Liver (tissue), 9 donors: ENCODE measurements around the gene GPR146. TPM values are rescaled to one million over a fixed set of nuclear protein-coding genes. Genes with fewer than 3 reads are reported as not detected.

ENCODE experiments used
- DNase-seq: peaks from one replicate; pipeline ENCODE4 v3.0.0-alpha.2; 2017; ENCODE audit warnings: low spot score
- H3K27ac ChIP-seq, 2 donors: one replicate each; pipeline ENCODE4 v1.7.0; 2013; ENCODE audit warnings: inconsistent platforms in 2 of 2, low read length in 2 of 2, control low read depth in 1 of 2, low read depth in 1 of 2, mild to moderate bottlenecking in 1 of 2
- H3K27me3 ChIP-seq, 4 donors: one replicate each; pipeline versions ENCODE4 v1.6.1 to v1.7.0; 2013; ENCODE audit warnings: low read length in 3 of 4, inconsistent platforms in 1 of 4, mild to moderate bottlenecking in 1 of 4, moderate library complexity in 1 of 4; ENCODE audit not compliant: control insufficient read depth in 4 of 4, insufficient read depth in 4 of 4
- H3K36me3 ChIP-seq, 4 donors: one replicate each; pipeline versions ENCODE4 v1.6.1 to v1.7.0; 2013; ENCODE audit warnings: low read length in 3 of 4, mild to moderate bottlenecking in 3 of 4, low read depth in 1 of 4, moderate library complexity in 1 of 4; ENCODE audit not compliant: control insufficient read depth in 4 of 4, insufficient read depth in 3 of 4
- H3K4me1 ChIP-seq, 4 donors: one replicate each; pipeline versions ENCODE4 v1.6.1 to v1.7.0; 2013; ENCODE audit warnings: low read length in 3 of 4, mild to moderate bottlenecking in 3 of 4, moderate library complexity in 1 of 4; ENCODE audit not compliant: control insufficient read depth in 4 of 4, insufficient read depth in 4 of 4
- H3K4me3 ChIP-seq, 3 donors: one replicate each; pipeline versions ENCODE4 v1.6.1 to v1.7.0; 2013; ENCODE audit warnings: low read length in 3 of 3, control low read depth in 1 of 3, low read depth in 1 of 3, mild to moderate bottlenecking in 1 of 3
- H3K9ac ChIP-seq, 2 donors: one replicate each; pipeline ENCODE4 v1.7.0; 2013; ENCODE audit warnings: low read length in 2 of 2, mild to moderate bottlenecking in 2 of 2, moderate library complexity in 2 of 2, control low read depth in 1 of 2, low read depth in 1 of 2
- H3K9me3 ChIP-seq, 4 donors: one replicate each; pipeline versions ENCODE4 v1.6.1 to v1.7.0; 2013; ENCODE audit warnings: low read length in 3 of 4; ENCODE audit not compliant: control insufficient read depth in 4 of 4
- EGR1 ChIP-seq, 2 donors: IDR thresholded peaks; 2 replicates each; pipeline ENCODE4 v1.6.1; 2016 to 2018; ENCODE audit warnings: antibody characterized with exemption in 2 of 2, low read depth in 2 of 2
- FOXA1 ChIP-seq: IDR thresholded peaks from 2 replicates; pipeline ENCODE4 v1.6.1; 2016; ENCODE audit warnings: antibody characterized with exemption
- FOXA2 ChIP-seq: IDR thresholded peaks from 2 replicates; pipeline ENCODE4 v1.6.1; 2016; ENCODE audit warnings: antibody characterized with exemption
- GABPA ChIP-seq, 2 donors: IDR thresholded peaks in 1 of 2; conservative IDR thresholded peaks in 1 of 2; 2 replicates each; pipeline ENCODE4 v1.6.1; 2016; ENCODE audit warnings: antibody characterized with exemption in 2 of 2, mild to moderate bottlenecking in 1 of 2, moderate library complexity in 1 of 2
- HNF4A ChIP-seq, 2 donors: conservative IDR thresholded peaks; 2 replicates each; pipeline ENCODE4 v1.6.1; 2016; ENCODE audit warnings: antibody characterized with exemption in 2 of 2, mild to moderate bottlenecking in 2 of 2
- HNF4G ChIP-seq: IDR thresholded peaks from 2 replicates; pipeline ENCODE4 v1.6.1; 2016; ENCODE audit warnings: antibody characterized with exemption
- JUND ChIP-seq, 2 donors: IDR thresholded peaks; 2 replicates each; pipeline ENCODE4 v1.6.1; 2016; ENCODE audit warnings: antibody characterized with exemption in 2 of 2
- NR2F2 ChIP-seq: IDR thresholded peaks from 2 replicates; pipeline ENCODE4 v1.6.1; 2016; ENCODE audit warnings: antibody characterized with exemption
- RAD21 ChIP-seq, 2 donors: IDR thresholded peaks; 2 replicates each; pipeline ENCODE4 v1.6.1; 2016; ENCODE audit warnings: antibody characterized with exemption in 2 of 2, mild to moderate bottlenecking in 2 of 2
- REST ChIP-seq: IDR thresholded peaks from 2 replicates; pipeline ENCODE4 v1.6.1; 2016; ENCODE audit warnings: antibody characterized with exemption, mild to moderate bottlenecking
- RXRA ChIP-seq, 2 donors: IDR thresholded peaks; 2 replicates each; pipeline ENCODE4 v1.6.1; 2017 to 2018; ENCODE audit warnings: antibody characterized with exemption in 2 of 2, mild to moderate bottlenecking in 1 of 2
- SP1 ChIP-seq: IDR thresholded peaks from 2 replicates; pipeline ENCODE4 v1.6.1; 2018; ENCODE audit warnings: antibody characterized with exemption, mild to moderate bottlenecking
- ZBTB33 ChIP-seq: IDR thresholded peaks from 2 replicates; pipeline ENCODE4 v1.6.1; 2016; ENCODE audit warnings: antibody characterized with exemption
- WGBS: extraction: QIAGEN DNeasy Blood & Tissue Kit; methylation state at CpG from one replicate; pipeline ENCODE4 v1.1.7; 2013; 5-methylcytosine and 5-hydroxymethylcytosine counted together
- polyA plus RNA-seq, 2 donors: library from polyadenylated mRNA; stranded (reverse) in 1 of 2; unstranded in 1 of 2; fragments of 200-250 nt in 1 of 2; fragments of >200 nt in 1 of 2; fragmentation: Nextera tagmentation in 1 of 2; extraction: Ambion mirVana in 1 of 2; gene quantifications; one replicate each; pipeline versions ENCODE4 v1.2.1 to v1.2.3, GENCODE V29; 2013 to 2015
- total RNA-seq, 2 donors: library from RNA; depleted of rRNA; stranded (reverse); fragments of >200 nt; gene quantifications; one replicate each; pipeline ENCODE4 v1.2.3, GENCODE V29; 2014
- TF ChIP-seq, protein P1 (sequence below): IDR thresholded peaks from 2 replicates; pipeline ENCODE4 v1.6.1; 2016; ENCODE audit warnings: antibody characterized with exemption
- TF ChIP-seq, protein P2 (sequence below): IDR thresholded peaks from 2 replicates; pipeline ENCODE4 v1.6.1; 2016; ENCODE audit warnings: antibody characterized with exemption
- donor health status: healthy.
- donor health status: healthy.
- donor health status: healthy.
- donor health status: healthy.
- donor health status: healthy.

Gene GPR146
- total and polyA plus RNA-seq, 4 donors = 15.5 to 33.5 (median 26.7) TPM

DNA sequence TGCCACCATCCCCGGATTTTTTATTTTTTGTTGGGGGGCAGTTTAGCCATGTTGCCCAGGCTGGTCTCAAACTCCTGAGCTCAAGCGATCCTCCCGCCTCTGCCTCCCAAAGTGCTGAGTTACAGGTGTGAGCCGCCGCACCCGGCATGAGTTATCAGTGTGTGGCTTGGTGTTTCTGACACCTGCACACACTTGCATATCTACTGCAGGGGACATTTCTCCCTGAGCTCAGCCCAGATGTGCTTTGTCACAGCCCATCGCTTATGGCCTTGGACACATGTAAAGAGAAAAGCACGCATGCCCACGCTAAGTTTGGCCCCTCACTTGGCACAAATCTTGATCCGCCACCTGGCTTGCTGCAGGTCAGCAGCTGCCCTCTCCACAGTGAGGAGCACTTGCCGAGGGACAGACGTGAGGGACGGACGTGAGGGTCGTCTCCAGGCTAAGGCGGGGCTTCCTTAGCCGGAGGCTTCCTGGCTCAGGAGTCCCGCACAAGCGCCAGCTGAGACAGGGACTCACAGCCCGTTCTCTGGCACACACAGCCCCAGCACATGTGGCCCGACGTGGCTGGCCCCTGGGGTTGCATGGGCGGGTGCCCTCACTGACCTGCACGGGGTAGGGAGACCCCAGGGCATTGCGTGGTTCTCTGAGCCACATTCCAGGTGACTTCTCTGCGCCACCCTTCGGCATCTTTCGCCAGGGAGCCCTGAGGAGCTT is 49.6 kb upstream of the GPR146 start:
- TF ChIP-seq SP1 (no peak), GABPA (IDR thresholded peaks at IDR 0.05 in 1 of 2, conservative IDR thresholded peaks at IDR 0.05 in 1 of 2) (no peak), ZBTB33 (no peak)
- TF ChIP-seq, protein P1, sequence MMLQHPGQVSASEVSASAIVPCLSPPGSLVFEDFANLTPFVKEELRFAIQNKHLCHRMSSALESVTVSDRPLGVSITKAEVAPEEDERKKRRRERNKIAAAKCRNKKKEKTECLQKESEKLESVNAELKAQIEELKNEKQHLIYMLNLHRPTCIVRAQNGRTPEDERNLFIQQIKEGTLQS = no peak
- DNase-seq = no peak
- no peak overlapping the region for H3K27ac ChIP-seq
- no peaks in the 10 kb centered on the region for H3K27me3 ChIP-seq
- H3K9ac ChIP-seq = no peak overlapping the region
- 92% methylated on average over 28 of the region's 28 CpGs for WGBS
- H3K9me3 ChIP-seq = no peaks in the 10 kb centered on the region
- peaks cover 0 to 10% (median 1%) of the 10 kb centered on the region in 4 donors for H3K36me3 ChIP-seq
- H3K4me3 ChIP-seq = no peak overlapping the region
- H3K4me1 ChIP-seq = peaks cover 3 to 15% (median 8%) of the 10 kb centered on the region in 4 donors

DNA sequence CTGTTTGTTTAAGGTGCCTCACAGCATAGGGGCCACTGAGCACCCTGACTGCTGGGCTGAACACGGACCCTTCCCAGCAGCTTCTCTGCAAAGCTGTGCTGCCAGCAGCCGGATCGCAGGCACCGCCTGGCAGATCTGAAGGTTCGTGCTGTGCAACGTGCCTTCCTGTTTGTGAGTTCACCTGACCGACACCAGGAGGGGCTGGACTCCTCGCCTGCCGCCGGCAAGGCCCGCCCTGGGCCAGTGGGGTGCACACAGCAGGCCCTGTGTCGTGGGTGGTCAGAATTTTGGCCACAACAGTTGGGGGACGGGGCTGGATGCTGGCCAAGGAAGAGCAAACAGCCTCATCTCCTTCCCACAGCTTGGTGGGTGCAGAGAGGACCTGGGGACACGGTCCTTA is 48.8 kb upstream of the GPR146 start:
- WGBS = 93% methylated on average over 14 of the region's 14 CpGs

GRCh38 chr7:996079-996872 is 48.1 kb upstream of the GPR146 start:
- H3K36me3 ChIP-seq = peaks cover 0 to 10% (median 1%) of the 10 kb centered on the region in 4 donors

More for the DNA sequence above, 48.8 kb upstream of the GPR146 start:
- H3K4me3 ChIP-seq = no peak overlapping the region
- no peak overlapping the region for H3K9ac ChIP-seq
- no peak for DNase-seq
- peaks cover 0 to 10% (median 1%) of the 10 kb centered on the region in 4 donors for H3K36me3 ChIP-seq
- H3K9me3 ChIP-seq = no peaks in the 10 kb centered on the region
- H3K4me1 ChIP-seq = peaks cover 3 to 15% (median 8%) of the 10 kb centered on the region in 4 donors
- TF ChIP-seq GABPA (IDR thresholded peaks at IDR 0.05 in 1 of 2, conservative IDR thresholded peaks at IDR 0.05 in 1 of 2) (no peak), EGR1 (IDR thresholded peaks at IDR 0.05; ENCODE audit: low read depth in 2 of 2) (no peak), HNF4A (conservative IDR thresholded peaks at IDR 0.05) (no peak), NR2F2 (no peak)
- no peak overlapping the region for H3K27ac ChIP-seq
- no peaks in the 10 kb centered on the region for H3K27me3 ChIP-seq

More at GRCh38 chr7:996079-996872, 48.1 kb upstream of the GPR146 start:
- H3K4me1 ChIP-seq = peaks cover 3 to 15% (median 8%) of the 10 kb centered on the region in 4 donors
- H3K9me3 ChIP-seq = no peaks in the 10 kb centered on the region
- DNase-seq = no peak
- no peaks in the 10 kb centered on the region for H3K27me3 ChIP-seq
- H3K4me3 ChIP-seq = no peak overlapping the region
- TF ChIP-seq FOXA1 = no peak
- TF ChIP-seq JUND (IDR thresholded peaks at IDR 0.05) = no peak
- no peak for TF ChIP-seq HNF4A (conservative IDR thresholded peaks at IDR 0.05)
- TF ChIP-seq, protein P1 = no peak
- TF ChIP-seq ZBTB33 = no peak
- TF ChIP-seq HNF4G = no peak
- no peak for TF ChIP-seq SP1
- no peak for TF ChIP-seq EGR1 (IDR thresholded peaks at IDR 0.05; ENCODE audit: low read depth in 2 of 2)
- TF ChIP-seq RXRA (IDR thresholded peaks at IDR 0.05) = no peak
- no peak for TF ChIP-seq FOXA2
- no peak for TF ChIP-seq REST
- TF ChIP-seq RAD21 (IDR thresholded peaks at IDR 0.05) = no peak
- TF ChIP-seq, protein P2, sequence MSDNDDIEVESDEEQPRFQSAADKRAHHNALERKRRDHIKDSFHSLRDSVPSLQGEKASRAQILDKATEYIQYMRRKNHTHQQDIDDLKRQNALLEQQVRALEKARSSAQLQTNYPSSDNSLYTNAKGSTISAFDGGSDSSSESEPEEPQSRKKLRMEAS = no peak
- no peak for TF ChIP-seq NR2F2
- WGBS = 90% methylated on average over 38 of the region's 38 CpGs
- no peak overlapping the region for H3K27ac ChIP-seq
- H3K9ac ChIP-seq = no peak overlapping the region
